OCI-LY7 (cell line): Measurements from ENCODE around the gene NOL3. TPM values are rescaled to one million over a fixed set of nuclear protein-coding genes. Genes with fewer than 3 reads are reported as not detected.
A peak's percentile ranks its signal among the peaks of the same experiment; 100 is the strongest.

Source experiments
- BruUV-seq: library from RNA; stranded (reverse); fragments of 400-500 nt; replicated peaks from 2 replicates; lab custom pipeline; 2021; lab: Mats Ljungman, UMichigan
- CTCF ChIA-PET: fragments of 300-600 bp; sonication (Branson Sonifier 250); formaldehyde crosslinking; loops from one replicate; lab custom pipeline; 2022; ENCODE audit warnings: antibody characterized with exemption; ENCODE audit not compliant: unreplicated experiment; lab: Charles Lee
- POLR2A ChIA-PET: fragments of 300-600 bp; sonication (Branson Sonifier 250); formaldehyde crosslinking; loops from one replicate; lab custom pipeline; 2022; ENCODE audit warnings: antibody characterized with exemption; lab: Charles Lee
- DNase-seq: peaks from one replicate; pipeline ENCODE4 v3.0.0-alpha.2; 2015; ENCODE audit warnings: low spot score
- H2AFZ ChIP-seq: fragments of 200-600 bp; sonication (generic), shearing (Covaris generic); 2 replicates; pipeline ENCODE4 v1.6.1; 2014; ENCODE audit warnings: mild to moderate bottlenecking, antibody characterized with exemption, low read length, moderate library complexity
- H3K27ac ChIP-seq: fragments of 200-600 bp; sonication (generic); 2 replicates; pipeline ENCODE4 v1.5.1; 2014; ENCODE audit warnings: mixed run types, low read depth, mild to moderate bottlenecking, moderate library complexity, low read length, inconsistent platforms; ENCODE audit not compliant: poor library complexity, severe bottlenecking
- H3K36me3 ChIP-seq: fragments of 200-600 bp; sonication (generic); 2 replicates; pipeline ENCODE4 v1.6.1; 2014; ENCODE audit warnings: mild to moderate bottlenecking, antibody characterized with exemption, low read length, moderate library complexity, mixed read lengths; ENCODE audit not compliant: insufficient read depth
- H3K4me1 ChIP-seq: fragments of 200-600 bp; sonication (generic); 2 replicates; pipeline ENCODE4 v1.5.1; 2014; ENCODE audit warnings: mild to moderate bottlenecking, low read length; ENCODE audit not compliant: insufficient read depth, poor library complexity, severe bottlenecking
- H3K4me2 ChIP-seq: fragments of 200-600 bp; sonication (generic); 2 replicates; pipeline ENCODE4 v1.6.1; 2014; ENCODE audit warnings: mild to moderate bottlenecking, low read length
- H3K4me3 ChIP-seq: fragments of 200-600 bp; sonication (generic); 2 replicates; pipeline ENCODE4 v1.5.1; 2014; ENCODE audit warnings: mild to moderate bottlenecking, low read depth, low read length; ENCODE audit not compliant: poor library complexity, severe bottlenecking
- H3K79me2 ChIP-seq: fragments of 200-600 bp; sonication (generic); 2 replicates; pipeline ENCODE4 v1.6.1; 2016; ENCODE audit warnings: low read depth, mild to moderate bottlenecking, low read length, moderate library complexity, mixed read lengths; ENCODE audit not compliant: insufficient read depth
- H3K9me2 ChIP-seq: fragments of 200-600 bp; sonication (generic); 2 replicates; pipeline ENCODE4 v1.6.1; 2016; ENCODE audit warnings: mild to moderate bottlenecking, low read length, mixed read lengths; ENCODE audit not compliant: insufficient read depth
- H3K9me3 ChIP-seq: fragments of 200-600 bp; sonication (generic); 2 replicates; pipeline ENCODE4 v1.6.1; 2014; ENCODE audit warnings: mild to moderate bottlenecking, mixed run types, low read length, mixed read lengths
- H4K20me1 ChIP-seq: fragments of 200-600 bp; sonication (generic); 2 replicates; pipeline ENCODE4 v1.6.1; 2014; ENCODE audit warnings: mild to moderate bottlenecking, antibody characterized with exemption, low read length, moderate library complexity, mixed read lengths; ENCODE audit not compliant: insufficient read depth
- CTCF ChIP-seq: fragments of 200-600 bp; sonication (generic); conservative IDR thresholded peaks from 2 replicates; pipeline ENCODE4 v1.5.1; 2014; ENCODE audit warnings: mild to moderate bottlenecking, antibody characterized with exemption, low read length, moderate library complexity, mixed read lengths
- EZH2phosphoT487 ChIP-seq: fragments of 200-600 bp; sonication (generic); IDR thresholded peaks from 2 replicates; pipeline ENCODE4 v1.6.1; 2018; ENCODE audit warnings: low read depth, borderline replicate concordance, mild to moderate bottlenecking, mixed run types, antibody characterized with exemption, low read length, moderate library complexity, mixed read lengths
- intact Hi-C: fragments of 100-400 bp; cut with micrococcal nuclease; formaldehyde crosslinking; loops from one replicate; pipeline ENCODE4 v1.10.0; 2022; ENCODE audit not compliant: unreplicated experiment
- total RNA-seq, 2 experiments: library from RNA; depleted of rRNA in 1 of 2; stranded (reverse); fragments of >200 nt in 1 of 2; shearing (Covaris generic) in 1 of 2; gene quantifications; 2 replicates each; pipeline ENCODE4 v1.2.3, GENCODE V29; 2014 to 2022

The NOL3 gene
- total RNA-seq, 2 experiments from 2014 or later = 2.2 to 4.4 TPM

DNA sequence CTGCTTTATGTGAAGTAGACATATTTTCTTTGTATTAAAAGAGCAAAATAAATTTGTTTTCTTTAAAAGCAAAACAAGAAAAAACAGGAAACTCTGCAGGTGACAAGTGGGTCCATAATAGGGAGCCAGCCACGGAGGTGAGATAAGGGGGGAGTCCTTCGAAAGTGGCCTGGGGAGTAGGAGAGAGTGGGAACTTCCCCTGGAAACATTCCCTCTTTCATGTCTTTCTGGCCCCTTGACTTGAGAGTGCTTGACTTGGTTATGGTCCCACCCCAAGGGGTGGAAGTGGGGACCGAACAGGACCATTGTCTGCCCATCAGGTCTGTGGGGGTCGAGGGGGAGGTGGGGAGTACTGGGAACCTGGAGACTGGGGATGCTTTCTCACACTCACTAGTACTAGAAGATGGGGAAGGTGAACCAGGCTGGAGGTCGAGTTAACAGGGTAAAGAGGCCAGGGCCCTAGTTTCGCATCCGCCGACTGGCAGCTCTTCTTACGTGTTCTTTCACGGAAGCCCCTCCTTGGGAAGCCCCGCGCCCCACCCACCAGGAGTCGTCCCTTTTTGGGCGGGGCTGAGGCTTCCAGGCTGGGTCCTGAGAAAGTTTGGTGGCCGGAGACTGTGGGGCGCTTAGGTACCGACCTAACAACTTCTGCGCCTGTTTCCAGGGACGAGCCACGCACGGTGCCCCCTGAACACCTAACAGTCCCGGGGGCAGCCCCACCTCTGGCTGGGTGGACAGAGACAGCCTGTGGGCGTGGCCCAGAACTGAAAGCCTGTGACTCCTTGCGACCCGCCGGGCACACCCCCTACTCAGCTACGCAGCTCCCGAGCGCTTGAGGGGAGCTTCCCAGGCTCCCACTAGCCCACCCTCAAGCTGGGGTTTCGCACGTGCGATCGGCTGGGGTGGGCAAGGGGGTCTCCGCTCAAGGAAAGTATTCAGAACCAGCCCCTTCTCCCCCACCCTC lies 11.4 kb upstream of the NOL3 start:
- Histone ChIP-seq H3K79me2 (no peaks in the 10 kb centered on the region), H3K4me3 (peak overlapping the region; percentile 89), H3K36me3 (no peaks in the 10 kb centered on the region), H3K9me3 (no peaks in the 10 kb centered on the region), H4K20me1 (no peaks in the 10 kb centered on the region), H3K4me1 (peaks cover 21% of the 10 kb centered on the region), H3K9me2 (no peaks in the 10 kb centered on the region), H3K27ac (peak overlapping the region; percentile 10), H3K4me2 (peak overlapping the region; percentile 98), H2AFZ (peak overlapping the region; percentile 81; the same call in 1 of the 2 replicates)
- POLR2A ChIA-PET = interaction anchor here (0.6 kb wide), 1 partner anchor 344 kb away, joined by 3 read pairs; no protein-coding TSS in a partner anchor
- no peak for TF ChIP-seq CTCF
- DNase-seq = peak; percentile 71
- intact Hi-C loops = loop anchor here (1.0 kb wide), 1 partner anchor 87 kb away; no protein-coding TSS in a partner anchor
- no TSS peak for BruUV-seq
- CTCF ChIA-PET = interaction anchor here (1.0 kb wide), 1 partner anchor 9 kb away, joined by 7 read pairs; no protein-coding TSS in a partner anchor

DNA sequence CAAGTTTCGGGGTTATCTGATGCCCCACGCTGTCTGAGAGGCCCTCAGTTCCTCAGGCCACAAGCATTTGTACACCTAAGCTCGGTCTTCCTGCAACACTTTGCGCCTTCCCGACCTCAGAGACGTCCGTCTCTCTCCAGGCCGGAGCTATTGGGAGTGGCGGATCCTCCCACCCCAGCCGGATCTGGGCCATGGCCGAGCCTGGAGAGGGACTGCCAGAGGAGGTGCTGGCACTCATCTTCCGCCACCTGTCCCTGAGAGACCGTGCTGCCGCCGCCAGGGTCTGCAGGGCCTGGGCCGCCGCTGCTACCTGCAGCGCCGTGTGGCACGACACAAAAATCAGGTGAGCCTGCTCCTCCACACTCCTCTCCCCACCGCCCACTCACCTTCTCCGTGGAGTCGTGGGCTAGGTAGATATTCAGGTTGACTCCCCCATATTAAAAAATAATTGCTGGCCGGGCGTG lies 8.7 kb upstream of the NOL3 start:
- no peak overlapping the region for H3K27ac ChIP-seq
- no peaks in the 10 kb centered on the region for H3K9me2 ChIP-seq
- no peak overlapping the region for H2AFZ ChIP-seq
- H3K4me2 ChIP-seq = no peak overlapping the region
- ChIA-PET CTCF (no interaction called here), POLR2A (interaction anchor here (0.9 kb wide), 1 partner anchor 29 kb away, joined by 4 read pairs; no protein-coding TSS in a partner anchor)
- H3K79me2 ChIP-seq = no peaks in the 10 kb centered on the region
- no TSS peak for BruUV-seq
- TF ChIP-seq CTCF (no peak), EZH2phosphoT487 (no peak)
- intact Hi-C loops = no loop called here
- H4K20me1 ChIP-seq = no peaks in the 10 kb centered on the region
- H3K9me3 ChIP-seq = no peaks in the 10 kb centered on the region
- peaks cover 21% of the 10 kb centered on the region for H3K4me1 ChIP-seq
- H3K36me3 ChIP-seq = no peaks in the 10 kb centered on the region
- no peak overlapping the region for H3K4me3 ChIP-seq
- no peak for DNase-seq
